HepG2 (cell line): Measurements from ENCODE around the gene VAMP5. TPM values are rescaled to one million over a fixed set of nuclear protein-coding genes. Genes with fewer than 3 reads are reported as not detected.

ENCODE experiments used
- AKAP8 ChIP-seq: sonication (generic); formaldehyde crosslinking; IDR thresholded peaks from 2 replicates; pipeline ENCODE4 v1.5.1; 2020; ENCODE audit warnings: mild to moderate bottlenecking, missing genetic modification reagents
- CEBPB ChIP-seq: IDR thresholded peaks from 2 replicates; pipeline ENCODE4 v1.6.1; 2011; ENCODE audit warnings: low read depth, low read length, improper control_type of control experiment, borderline replicate concordance
- ELF1 ChIP-seq: sonication (generic); formaldehyde crosslinking; IDR thresholded peaks from 2 replicates; pipeline ENCODE4 v1.4.0; 2020; ENCODE audit warnings: missing genetic modification reagents
- FOXK1 ChIP-seq: sonication (generic); formaldehyde crosslinking; IDR thresholded peaks from 2 replicates; pipeline ENCODE4 v1.4.0; 2020; ENCODE audit warnings: low read depth, missing genetic modification reagents, borderline replicate concordance
- FOXO1 ChIP-seq: sonication (generic); formaldehyde crosslinking; IDR thresholded peaks from 2 replicates; pipeline ENCODE4 v1.4.0; 2020; ENCODE audit warnings: missing genetic modification reagents
- GATA4 ChIP-seq: sonication (generic); IDR thresholded peaks from 2 replicates; pipeline ENCODE4 v1.6.1; 2016; ENCODE audit warnings: antibody characterized with exemption, low read depth, borderline replicate concordance
- HDAC2 ChIP-seq: sonication (generic); formaldehyde crosslinking; IDR thresholded peaks from 2 replicates; pipeline ENCODE4 v1.4.0; 2020; ENCODE audit warnings: missing genetic modification reagents
- KLF9 ChIP-seq: IDR thresholded peaks from 2 replicates; pipeline ENCODE4 v1.6.1; 2016; ENCODE audit warnings: low read depth
- MAFF ChIP-seq: IDR thresholded peaks from 2 replicates; pipeline ENCODE4 v1.6.1; 2011; ENCODE audit warnings: low read depth, low read length, improper control_type of control experiment
- PITX1 ChIP-seq: sonication (generic); formaldehyde crosslinking; IDR thresholded peaks from 2 replicates; pipeline ENCODE4 v1.5.1; 2020; ENCODE audit warnings: mild to moderate bottlenecking, missing genetic modification reagents
- PLRG1 ChIP-seq: fragments of 450-650 bp; conservative IDR thresholded peaks from 2 replicates; pipeline ENCODE4 v1.6.1; 2016
- RBM39 ChIP-seq: fragments of 200-400 bp; formaldehyde crosslinking; IDR thresholded peaks from one replicate; pipeline ENCODE4 v1.6.1; 2018; ENCODE audit warnings: antibody characterized with exemption, mild to moderate bottlenecking, low read depth, low read length; ENCODE audit not compliant: poor library complexity, severe bottlenecking
- SETDB1 ChIP-seq: sonication (generic); formaldehyde crosslinking; IDR thresholded peaks from 2 replicates; pipeline ENCODE4 v1.5.1; 2020; ENCODE audit warnings: missing genetic modification reagents, mild to moderate bottlenecking, borderline replicate concordance
- SMAD1 ChIP-seq: sonication (generic); formaldehyde crosslinking; IDR thresholded peaks from 2 replicates; pipeline ENCODE4 v1.4.0; 2020; ENCODE audit warnings: missing genetic modification reagents, low read depth, mild to moderate bottlenecking, borderline replicate concordance
- ZNF343 ChIP-seq: sonication (generic); formaldehyde crosslinking; IDR thresholded peaks from 2 replicates; pipeline ENCODE4 v1.4.0; 2020; ENCODE audit warnings: mild to moderate bottlenecking, missing genetic modification reagents
- ZNF614 ChIP-seq: IDR thresholded peaks from 2 replicates; pipeline ENCODE4 v1.6.1; 2018; ENCODE audit warnings: missing biosample characterization, missing genetic modification reagents, inconsistent platforms, borderline replicate concordance
- ZNF709 ChIP-seq: sonication (generic); formaldehyde crosslinking; IDR thresholded peaks from 2 replicates; pipeline ENCODE4 v1.5.0; 2020; ENCODE audit warnings: mild to moderate bottlenecking, missing genetic modification reagents
- ZNF75D ChIP-seq: sonication (generic); formaldehyde crosslinking; IDR thresholded peaks from 2 replicates; pipeline ENCODE4 v1.8.1; 2023; ENCODE audit warnings: missing genetic modification reagents, mild to moderate bottlenecking, borderline replicate concordance
- polyA plus RNA-seq, 8 experiments: library from polyadenylated mRNA; depleted of rRNA in 3 of 8; stranded (reverse) in 7 of 8; unstranded in 1 of 8; fragments of >200 nt; fragmentation: Illumina TruSeq in 4 of 8; extraction: Trizol in 4 of 8; gene quantifications; 2 replicates each; pipeline versions ENCODE4 v1.2.1 to v1.2.3, GENCODE V29; 2011 to 2016; ENCODE audit warnings: low read depth in 4 of 8, missing spikeins in 1 of 8, mixed read lengths in 1 of 8; ENCODE audit not compliant: insufficient read depth in 1 of 8
- total RNA-seq, 5 experiments: library from RNA; depleted of rRNA; stranded (reverse); fragments of >200 nt; fragmentation: Illumina TruSeq; extraction: Trizol; gene quantifications; 2 replicates each; pipeline ENCODE4 v1.2.3, GENCODE V29; 2016; ENCODE audit warnings: low read depth in 1 of 5
- TF ChIP-seq, protein P1 (sequence below): IDR thresholded peaks from 2 replicates; pipeline ENCODE4 v1.6.1; 2016; ENCODE audit warnings: missing compliant biosample characterization, missing genetic modification reagents, borderline replicate concordance
- TF ChIP-seq, protein P2 (sequence below): sonication (generic); formaldehyde crosslinking; IDR thresholded peaks from 2 replicates; pipeline ENCODE4 v1.8.0; 2022; ENCODE audit warnings: missing genetic modification reagents, low read depth, mild to moderate bottlenecking, borderline replicate concordance
- TF ChIP-seq, protein P3 (sequence below), 2 experiments: sonication (generic) in 1 of 2; formaldehyde crosslinking in 1 of 2; IDR thresholded peaks; 2 replicates each; pipeline versions ENCODE4 v1.4.0 to v1.6.1; 2018 to 2020; ENCODE audit warnings: missing genetic modification reagents in 2 of 2, borderline replicate concordance in 1 of 2, low read depth in 1 of 2, mild to moderate bottlenecking in 1 of 2, missing biosample characterization in 1 of 2
- TF ChIP-seq, protein P4 (sequence below): sonication (generic); formaldehyde crosslinking; IDR thresholded peaks from 2 replicates; pipeline ENCODE4 v1.4.0; 2020; ENCODE audit warnings: missing genetic modification reagents, borderline replicate concordance

Gene VAMP5
- total and polyA plus RNA-seq, 2 of the 13 experiments (the other 11 are each of a cell fraction or from before 2014, with no cell fraction given): 7.2 to 56.7 TPM

DNA sequence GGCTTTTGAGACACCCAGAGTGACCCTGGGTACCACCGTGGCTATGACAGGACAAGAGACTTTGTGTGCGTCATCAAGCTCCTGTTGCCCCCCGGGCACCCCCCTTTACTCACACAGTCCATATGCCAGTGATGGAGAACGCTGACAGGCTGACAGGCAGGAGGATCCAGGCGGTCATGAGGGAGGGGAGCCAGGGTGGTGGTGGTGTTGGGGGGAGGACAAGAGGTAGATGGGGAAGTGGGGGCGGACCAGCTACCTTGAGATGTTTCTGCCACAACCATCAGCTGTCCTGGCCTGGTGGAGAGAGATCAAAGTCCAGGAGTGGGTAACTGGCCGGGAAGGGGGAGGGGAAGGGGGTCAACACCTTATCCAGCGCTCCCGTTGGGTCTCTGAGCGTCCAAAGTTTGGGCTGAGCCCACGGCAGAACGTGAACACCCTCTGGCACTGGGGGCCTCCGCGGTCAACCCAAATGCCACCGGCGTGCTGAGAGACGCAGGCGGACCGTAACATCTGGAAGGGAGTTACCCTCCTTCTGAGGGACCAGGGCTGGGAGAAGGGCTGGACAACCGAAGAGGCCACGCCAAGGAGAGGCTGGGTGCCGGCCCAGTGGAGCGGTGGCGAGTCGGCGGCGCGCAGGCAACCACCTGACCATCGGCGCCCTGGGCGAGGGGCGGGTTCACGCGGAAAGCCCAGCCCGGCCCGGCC lies 17.7 kb downstream of the VAMP5 start (continued):
- no peak; the same call in 1 of the 2 replicates for TF ChIP-seq ZNF614 (CRISPR knock-in tag)
- TF ChIP-seq HDAC2: no peak; the same call in 1 of the 2 replicates
- no peak for TF ChIP-seq SETDB1 (CRISPR knock-in tag)
- TF ChIP-seq KLF9: no peak
- no peak for TF ChIP-seq ZNF75D (CRISPR knock-in tag)
- TF ChIP-seq, protein P1, sequence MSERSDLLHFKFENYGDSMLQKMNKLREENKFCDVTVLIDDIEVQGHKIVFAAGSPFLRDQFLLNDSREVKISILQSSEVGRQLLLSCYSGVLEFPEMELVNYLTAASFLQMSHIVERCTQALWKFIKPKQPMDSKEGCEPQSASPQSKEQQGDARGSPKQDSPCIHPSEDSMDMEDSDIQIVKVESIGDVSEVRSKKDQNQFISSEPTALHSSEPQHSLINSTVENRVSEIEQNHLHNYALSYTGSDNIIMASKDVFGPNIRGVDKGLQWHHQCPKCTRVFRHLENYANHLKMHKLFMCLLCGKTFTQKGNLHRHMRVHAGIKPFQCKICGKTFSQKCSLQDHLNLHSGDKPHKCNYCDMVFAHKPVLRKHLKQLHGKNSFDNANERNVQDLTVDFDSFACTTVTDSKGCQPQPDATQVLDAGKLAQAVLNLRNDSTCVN (CRISPR knock-in tag): peak; percentile 75; the same call in 1 of the 2 replicates
- TF ChIP-seq PLRG1: no peak
- TF ChIP-seq FOXO1 (CRISPR knock-in tag): peak; percentile 70; the same call in 1 of the 2 replicates
- TF ChIP-seq CEBPB: no peak
- TF ChIP-seq AKAP8 (CRISPR knock-in tag): no peak; the same call in 1 of the 2 replicates
- TF ChIP-seq FOXK1: no peak; the same call in 1 of the 2 replicates
- TF ChIP-seq ZNF343: 0 out of 2 replicates have a peak, but pooled peaks have one; percentile 28
- TF ChIP-seq, protein P2, sequence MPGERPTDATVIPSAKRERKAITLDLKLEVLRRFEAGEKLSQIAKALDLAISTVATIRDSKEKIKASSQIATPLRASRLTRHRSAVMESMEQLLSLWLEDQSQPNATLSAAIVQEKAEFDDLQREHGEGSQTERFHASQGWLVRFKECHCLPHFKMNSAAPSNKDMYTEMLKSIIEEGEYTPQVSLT (CRISPR knock-in tag): no peak
- TF ChIP-seq SMAD1: no peak
- TF ChIP-seq MAFF: no peak
- TF ChIP-seq, protein P3, sequence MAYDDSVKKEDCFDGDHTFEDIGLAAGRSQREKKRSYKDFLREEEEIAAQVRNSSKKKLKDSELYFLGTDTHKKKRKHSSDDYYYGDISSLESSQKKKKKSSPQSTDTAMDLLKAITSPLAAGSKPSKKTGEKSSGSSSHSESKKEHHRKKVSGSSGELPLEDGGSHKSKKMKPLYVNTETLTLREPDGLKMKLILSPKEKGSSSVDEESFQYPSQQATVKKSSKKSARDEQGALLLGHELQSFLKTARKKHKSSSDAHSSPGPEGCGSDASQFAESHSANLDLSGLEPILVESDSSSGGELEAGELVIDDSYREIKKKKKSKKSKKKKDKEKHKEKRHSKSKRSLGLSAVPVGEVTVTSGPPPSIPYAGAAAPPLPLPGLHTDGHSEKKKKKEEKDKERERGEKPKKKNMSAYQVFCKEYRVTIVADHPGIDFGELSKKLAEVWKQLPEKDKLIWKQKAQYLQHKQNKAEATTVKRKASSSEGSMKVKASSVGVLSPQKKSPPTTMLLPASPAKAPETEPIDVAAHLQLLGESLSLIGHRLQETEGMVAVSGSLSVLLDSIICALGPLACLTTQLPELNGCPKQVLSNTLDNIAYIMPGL (CRISPR knock-in tag; IDR thresholded peaks at IDR 0.05; ENCODE audit: borderline replicate concordance in 1 of 2, low read depth in 1 of 2): no peak; a peak in 1 of 4 replicates
- TF ChIP-seq PITX1: 0 out of 2 replicates have a peak, but pooled peaks have one; percentile 55
- no peak for TF ChIP-seq ZNF709 (CRISPR knock-in tag)
- no peak for TF ChIP-seq RBM39
- peak; percentile 36 for TF ChIP-seq ELF1 (CRISPR knock-in tag)
- TF ChIP-seq, protein P4, sequence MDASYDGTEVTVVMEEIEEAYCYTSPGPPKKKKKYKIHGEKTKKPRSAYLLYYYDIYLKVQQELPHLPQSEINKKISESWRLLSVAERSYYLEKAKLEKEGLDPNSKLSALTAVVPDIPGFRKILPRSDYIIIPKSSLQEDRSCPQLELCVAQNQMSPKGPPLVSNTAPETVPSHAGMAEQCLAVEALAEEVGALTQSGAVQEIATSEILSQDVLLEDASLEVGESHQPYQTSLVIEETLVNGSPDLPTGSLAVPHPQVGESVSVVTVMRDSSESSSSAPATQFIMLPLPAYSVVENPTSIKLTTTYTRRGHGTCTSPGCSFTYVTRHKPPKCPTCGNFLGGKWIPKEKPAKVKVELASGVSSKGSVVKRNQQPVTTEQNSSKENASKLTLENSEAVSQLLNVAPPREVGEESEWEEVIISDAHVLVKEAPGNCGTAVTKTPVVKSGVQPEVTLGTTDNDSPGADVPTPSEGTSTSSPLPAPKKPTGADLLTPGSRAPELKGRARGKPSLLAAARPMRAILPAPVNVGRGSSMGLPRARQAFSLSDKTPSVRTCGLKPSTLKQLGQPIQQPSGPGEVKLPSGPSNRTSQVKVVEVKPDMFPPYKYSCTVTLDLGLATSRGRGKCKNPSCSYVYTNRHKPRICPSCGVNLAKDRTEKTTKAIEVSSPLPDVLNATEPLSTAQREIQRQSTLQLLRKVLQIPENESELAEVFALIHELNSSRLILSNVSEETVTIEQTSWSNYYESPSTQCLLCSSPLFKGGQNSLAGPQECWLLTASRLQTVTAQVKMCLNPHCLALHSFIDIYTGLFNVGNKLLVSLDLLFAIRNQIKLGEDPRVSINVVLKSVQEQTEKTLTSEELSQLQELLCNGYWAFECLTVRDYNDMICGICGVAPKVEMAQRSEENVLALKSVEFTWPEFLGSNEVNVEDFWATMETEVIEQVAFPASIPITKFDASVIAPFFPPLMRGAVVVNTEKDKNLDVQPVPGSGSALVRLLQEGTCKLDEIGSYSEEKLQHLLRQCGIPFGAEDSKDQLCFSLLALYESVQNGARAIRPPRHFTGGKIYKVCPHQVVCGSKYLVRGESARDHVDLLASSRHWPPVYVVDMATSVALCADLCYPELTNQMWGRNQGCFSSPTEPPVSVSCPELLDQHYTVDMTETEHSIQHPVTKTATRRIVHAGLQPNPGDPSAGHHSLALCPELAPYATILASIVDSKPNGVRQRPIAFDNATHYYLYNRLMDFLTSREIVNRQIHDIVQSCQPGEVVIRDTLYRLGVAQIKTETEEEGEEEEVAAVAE: no peak; the same call in 1 of the 2 replicates
- no peak for TF ChIP-seq GATA4
